Measurements from ENCODE around the gene INO80D.

INO80D gene

DNA sequence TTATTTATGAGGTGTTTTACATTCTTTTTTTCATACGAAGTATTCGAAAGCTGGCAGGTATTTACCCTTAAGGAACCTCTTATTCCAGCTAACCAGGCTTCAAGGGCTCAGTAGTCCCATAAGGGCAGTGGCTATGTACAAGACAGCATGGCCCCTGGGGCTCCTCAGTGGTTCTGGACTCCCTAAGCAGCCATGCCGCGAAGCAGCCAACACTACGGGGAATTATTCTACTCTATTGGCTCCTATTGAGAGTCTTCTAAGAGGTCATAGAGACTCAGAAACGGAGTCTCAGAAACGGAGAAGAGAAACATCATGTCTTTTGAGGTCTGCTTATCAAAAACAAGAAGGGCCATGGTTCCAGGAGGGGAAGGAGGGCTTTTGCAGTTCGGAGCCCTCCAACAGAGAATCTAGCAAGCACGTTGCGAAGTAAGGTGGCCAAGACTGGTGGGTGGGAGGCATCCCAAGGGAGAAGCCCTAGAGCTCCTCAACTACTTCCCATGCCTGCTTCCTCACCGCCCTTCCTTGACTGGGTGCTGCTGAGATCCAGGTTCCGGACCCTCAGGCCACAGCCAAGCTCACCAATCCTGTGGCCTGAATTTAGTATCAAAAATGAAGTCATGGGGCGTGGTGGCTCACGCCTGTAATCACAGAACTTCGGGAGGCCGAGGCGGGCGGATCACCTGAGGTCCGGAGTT, 109.7 kb downstream of the INO80D start:
- DNase-seq (ENCODE audit: low read depth) = no peak
- no peak overlapping the region for H3K4me3 ChIP-seq (ENCODE audit: control insufficient read depth, low read depth, low read length)
- TF ChIP-seq CTCF (IDR thresholded peaks at IDR 0.05; ENCODE audit: control insufficient read depth, insufficient read depth, low read depth, low read length, missing control alignments) = no peak

GRCh38 chr2:205975082-205975949, 110.7 kb downstream of the INO80D start:
- TF ChIP-seq CTCF (IDR thresholded peaks at IDR 0.05; ENCODE audit: control insufficient read depth, insufficient read depth, low read depth, low read length, missing control alignments) = no peak
- no peak for DNase-seq (ENCODE audit: low read depth)
- H3K4me3 ChIP-seq (ENCODE audit: control insufficient read depth, low read depth, low read length) = no peak overlapping the region

GRCh38 chr2:205972113-205972512, 113.9 kb downstream of the INO80D start:
- DNase-seq (ENCODE audit: low read depth) = no peak
- no peak for TF ChIP-seq CTCF (IDR thresholded peaks at IDR 0.05; ENCODE audit: control insufficient read depth, insufficient read depth, low read depth, low read length, missing control alignments)
- no peak overlapping the region for H3K4me3 ChIP-seq (ENCODE audit: control insufficient read depth, low read depth, low read length)

GRCh38 chr2:205970348-205970747, 115.6 kb downstream of the INO80D start:
- DNase-seq (ENCODE audit: low read depth) = no peak
- H3K4me3 ChIP-seq (ENCODE audit: control insufficient read depth, low read depth, low read length) = no peak overlapping the region
- TF ChIP-seq CTCF (IDR thresholded peaks at IDR 0.05; ENCODE audit: control insufficient read depth, insufficient read depth, low read depth, low read length, missing control alignments) = no peak

GRCh38 chr2:205969584-205969983, 116.4 kb downstream of the INO80D start:
- H3K4me3 ChIP-seq (ENCODE audit: control insufficient read depth, low read depth, low read length) = no peak overlapping the region
- DNase-seq (ENCODE audit: low read depth) = no peak
- no peak for TF ChIP-seq CTCF (IDR thresholded peaks at IDR 0.05; ENCODE audit: control insufficient read depth, insufficient read depth, low read depth, low read length, missing control alignments)

DNA sequence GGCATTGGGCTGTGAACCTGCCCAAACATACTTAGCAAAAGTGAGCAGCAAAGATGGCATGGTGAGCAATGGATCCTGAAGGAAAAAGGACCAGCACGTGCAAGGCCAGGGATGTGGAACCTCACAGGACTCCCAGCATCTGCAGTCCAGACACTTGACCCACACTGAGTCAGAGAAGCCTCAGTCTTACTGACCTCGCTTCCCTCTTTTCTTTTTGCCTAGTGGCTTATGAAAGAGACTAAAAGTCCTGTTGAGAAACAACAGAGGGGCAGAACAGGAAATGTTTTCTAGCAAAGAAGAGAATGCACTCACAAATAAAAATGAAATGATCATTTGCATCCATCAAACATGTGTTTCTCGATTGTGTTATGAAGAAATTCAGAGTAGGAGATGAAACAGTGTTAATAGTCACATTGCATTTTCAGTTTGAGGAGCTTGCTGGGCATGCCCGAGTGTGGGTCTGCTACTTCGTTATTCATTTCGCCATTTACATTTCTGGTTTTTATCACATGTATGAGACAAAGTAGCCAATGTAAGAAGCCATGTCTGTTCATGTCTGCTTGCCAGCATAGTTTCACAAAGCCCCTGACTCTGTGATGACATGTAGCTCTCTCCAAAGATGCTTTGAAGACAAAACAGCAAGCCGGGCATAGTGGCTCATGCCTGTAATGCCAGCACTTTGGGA, 118.4 kb downstream of the INO80D start:
- no peak for TF ChIP-seq CTCF (IDR thresholded peaks at IDR 0.05; ENCODE audit: control insufficient read depth, insufficient read depth, low read depth, low read length, missing control alignments)
- no peak for DNase-seq (ENCODE audit: low read depth)
- H3K4me3 ChIP-seq (ENCODE audit: control insufficient read depth, low read depth, low read length) = no peak overlapping the region

All from AG09309 (cell line).